HG02970 (cell line): ENCODE data around the gene SLC12A7.
"Not testable (repeated sequence)": the region's sequence is repeated elsewhere in the genome, so short reads cannot be mapped to it uniquely, and the experiment has no call there.

Experiments used
- ATAC-seq: cut with Tn5 transposase; IDR thresholded peaks from one replicate; pipeline ENCODE4 v1.9.1; 2021; ENCODE audit warnings: mild to moderate bottlenecking, moderate library complexity, moderate number of reproducible peaks; ENCODE audit not compliant: unreplicated experiment, low FRiP score

The SLC12A7 gene

GRCh38 chr5:1111727-1112289 is at the start of gene SLC12A7:
TSS of gene SLC12A7 (minus strand) at chr5:1112063. CDS start at chr5:1111991, 72 bp downstream.
- ATAC-seq = no peak

- no peak for ATAC-seq
Observed at GRCh38 chr5:1161108-1161832, 49.4 kb upstream of the SLC12A7 start.

- ATAC-seq = no peak
Observed at GRCh38 chr5:1159774-1160406, 48.0 kb upstream of the SLC12A7 start.

- no peak for ATAC-seq
Observed at GRCh38 chr5:1159341-1159675, 47.4 kb upstream of the SLC12A7 start.

- ATAC-seq = no peak
Observed at GRCh38 chr5:1158647-1159340, 46.9 kb upstream of the SLC12A7 start.

- not testable (repeated sequence) for ATAC-seq
Observed at GRCh38 chr5:1157461-1157986, 45.7 kb upstream of the SLC12A7 start.

- no peak for ATAC-seq
Observed at GRCh38 chr5:1156754-1157460, 45.0 kb upstream of the SLC12A7 start.

- ATAC-seq = no peak
Observed at GRCh38 chr5:1156033-1156753, 44.3 kb upstream of the SLC12A7 start.

- no peak for ATAC-seq
Observed at GRCh38 chr5:1155191-1156032, 43.5 kb upstream of the SLC12A7 start.

- no peak for ATAC-seq
Observed at GRCh38 chr5:1153428-1153827, 41.6 kb upstream of the SLC12A7 start.

GRCh38 chr5:1152771-1153282 is 41.0 kb upstream of the SLC12A7 start:
- no peak for ATAC-seq

GRCh38 chr5:1152156-1152555 is 40.3 kb upstream of the SLC12A7 start:
- ATAC-seq = no peak

- no peak for ATAC-seq
Observed at GRCh38 chr5:1151316-1151715, 39.5 kb upstream of the SLC12A7 start.

GRCh38 chr5:1150866-1151265 is 39.0 kb upstream of the SLC12A7 start:
- ATAC-seq = no peak

- ATAC-seq = no peak
Observed at GRCh38 chr5:1144638-1145396, 33.0 kb upstream of the SLC12A7 start.

GRCh38 chr5:1144089-1144488 is 32.2 kb upstream of the SLC12A7 start:
- no peak for ATAC-seq

- ATAC-seq = no peak
Observed at GRCh38 chr5:1143670-1143951, 31.7 kb upstream of the SLC12A7 start.
